Measurements from ENCODE around the gene TRMT1. TPM values are rescaled to one million over a fixed set of nuclear protein-coding genes. Genes with fewer than 3 reads are reported as not detected.

Gene TRMT1
- total and polyA plus RNA-seq, 2 experiments from 2014 or later = 88.6 to 90.1 TPM

DNA sequence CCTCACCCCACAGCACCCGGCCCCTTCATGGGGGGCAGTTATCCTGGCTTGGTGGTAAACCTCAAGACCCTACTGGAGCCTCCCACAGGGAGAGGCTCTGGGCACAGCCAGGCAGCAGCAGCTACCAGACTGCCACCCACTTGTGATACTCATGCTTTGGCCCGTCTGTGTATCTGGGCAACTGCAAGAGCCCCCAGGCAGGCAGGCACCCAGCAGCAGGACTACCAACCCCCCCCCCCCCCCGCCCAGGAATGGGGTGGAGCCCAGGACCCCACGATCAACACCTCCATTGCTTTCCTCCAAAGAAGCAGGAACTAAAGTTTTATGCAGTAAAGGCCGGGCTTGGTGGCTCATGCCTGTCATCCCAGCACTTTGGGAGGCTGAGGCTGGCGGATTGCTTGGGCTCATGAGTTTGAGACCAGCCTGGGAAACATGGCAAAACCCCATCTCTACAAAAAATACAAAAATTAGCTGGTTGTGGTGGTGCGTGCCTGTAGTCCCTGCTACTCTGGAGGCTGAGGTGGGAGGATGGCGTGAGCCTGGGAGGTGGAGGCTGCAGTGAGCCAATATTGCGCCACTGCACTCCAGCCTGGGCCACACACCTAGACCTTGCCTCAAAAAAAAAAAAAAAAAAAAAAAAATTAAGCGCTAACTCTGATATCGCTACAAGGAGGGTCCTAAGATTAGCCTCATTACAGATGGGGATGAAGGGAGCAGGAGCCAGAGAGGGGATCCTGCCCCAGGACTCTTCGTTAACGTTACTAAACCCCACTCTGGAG is 12.8 kb downstream of the TRMT1 start:
- Histone ChIP-seq H4K20me1 (replicated peaks; ENCODE audit: insufficient read depth) (peaks cover 4% of the 10 kb centered on the region; the same call in 1 of the 2 replicates), H2AFZ (no peak overlapping the region), H3K27ac (ENCODE audit: low read depth) (no peak overlapping the region), H3K4me3 (0 out of 2 replicates have a peak overlapping the region, but pooled peaks have one; percentile 56), H3K9me2 (ENCODE audit: insufficient read depth) (no peaks in the 10 kb centered on the region), H3K4me1 (ENCODE audit: insufficient read depth) (peaks cover 18% of the 10 kb centered on the region; the same call in 1 of the 2 replicates), H3K4me2 (peak overlapping the region; percentile 83), H3F3A (replicated peaks; ENCODE audit: low read depth) (peaks cover 15% of the 10 kb centered on the region), H3K79me2 (replicated peaks; ENCODE audit: insufficient read depth) (no peaks in the 10 kb centered on the region), H3K36me3 (ENCODE audit: insufficient read depth) (no peaks in the 10 kb centered on the region), H3K27me3 (ENCODE audit: insufficient read depth) (peaks cover 40% of the 10 kb centered on the region)
- H3K9me3 Mint-ChIP-seq = no peaks in the 10 kb centered on the region
- no peak for DNase-seq (ENCODE audit: low spot score)
- no peak overlapping the region for H3K4me3 Mint-ChIP-seq
- H3K4me1 Mint-ChIP-seq = peaks cover 5% of the 10 kb centered on the region; the same call in 2 of the 3 replicates
- ATAC-seq = no peak
- peaks cover 34% of the 10 kb centered on the region for H3K27me3 Mint-ChIP-seq (ENCODE audit: insufficient read depth, low read depth, poor library complexity)
- TF ChIP-seq CTCF (conservative IDR thresholded peaks at IDR 0.05; ENCODE audit: low read depth in 2 of 2) (no peak), JUNB (IDR thresholded peaks at IDR 0.05; ENCODE audit: unreplicated experiment) (no peak), ETS1 (IDR thresholded peaks at IDR 0.05) (no peak), NANOG (IDR thresholded peaks at IDR 0.05; ENCODE audit: borderline replicate concordance) (no peak), EZH2phosphoT487 (IDR thresholded peaks at IDR 0.05; ENCODE audit: unreplicated experiment) (no peak), EZH2 (IDR thresholded peaks at IDR 0.05; ENCODE audit: low read depth, unreplicated experiment) (no peak), CREB1 (CRISPR knock-in tag; IDR thresholded peaks at IDR 0.05; ENCODE audit: low read depth) (no peak), ZNF331 (CRISPR knock-in tag; IDR thresholded peaks at IDR 0.05; ENCODE audit: low read depth) (no peak), ZNF114 (CRISPR knock-in tag; IDR thresholded peaks at IDR 0.05) (no peak), POLR2AphosphoS5 (IDR thresholded peaks at IDR 0.05; ENCODE audit: low read depth) (no peak)
- TF ChIP-seq, protein P1, sequence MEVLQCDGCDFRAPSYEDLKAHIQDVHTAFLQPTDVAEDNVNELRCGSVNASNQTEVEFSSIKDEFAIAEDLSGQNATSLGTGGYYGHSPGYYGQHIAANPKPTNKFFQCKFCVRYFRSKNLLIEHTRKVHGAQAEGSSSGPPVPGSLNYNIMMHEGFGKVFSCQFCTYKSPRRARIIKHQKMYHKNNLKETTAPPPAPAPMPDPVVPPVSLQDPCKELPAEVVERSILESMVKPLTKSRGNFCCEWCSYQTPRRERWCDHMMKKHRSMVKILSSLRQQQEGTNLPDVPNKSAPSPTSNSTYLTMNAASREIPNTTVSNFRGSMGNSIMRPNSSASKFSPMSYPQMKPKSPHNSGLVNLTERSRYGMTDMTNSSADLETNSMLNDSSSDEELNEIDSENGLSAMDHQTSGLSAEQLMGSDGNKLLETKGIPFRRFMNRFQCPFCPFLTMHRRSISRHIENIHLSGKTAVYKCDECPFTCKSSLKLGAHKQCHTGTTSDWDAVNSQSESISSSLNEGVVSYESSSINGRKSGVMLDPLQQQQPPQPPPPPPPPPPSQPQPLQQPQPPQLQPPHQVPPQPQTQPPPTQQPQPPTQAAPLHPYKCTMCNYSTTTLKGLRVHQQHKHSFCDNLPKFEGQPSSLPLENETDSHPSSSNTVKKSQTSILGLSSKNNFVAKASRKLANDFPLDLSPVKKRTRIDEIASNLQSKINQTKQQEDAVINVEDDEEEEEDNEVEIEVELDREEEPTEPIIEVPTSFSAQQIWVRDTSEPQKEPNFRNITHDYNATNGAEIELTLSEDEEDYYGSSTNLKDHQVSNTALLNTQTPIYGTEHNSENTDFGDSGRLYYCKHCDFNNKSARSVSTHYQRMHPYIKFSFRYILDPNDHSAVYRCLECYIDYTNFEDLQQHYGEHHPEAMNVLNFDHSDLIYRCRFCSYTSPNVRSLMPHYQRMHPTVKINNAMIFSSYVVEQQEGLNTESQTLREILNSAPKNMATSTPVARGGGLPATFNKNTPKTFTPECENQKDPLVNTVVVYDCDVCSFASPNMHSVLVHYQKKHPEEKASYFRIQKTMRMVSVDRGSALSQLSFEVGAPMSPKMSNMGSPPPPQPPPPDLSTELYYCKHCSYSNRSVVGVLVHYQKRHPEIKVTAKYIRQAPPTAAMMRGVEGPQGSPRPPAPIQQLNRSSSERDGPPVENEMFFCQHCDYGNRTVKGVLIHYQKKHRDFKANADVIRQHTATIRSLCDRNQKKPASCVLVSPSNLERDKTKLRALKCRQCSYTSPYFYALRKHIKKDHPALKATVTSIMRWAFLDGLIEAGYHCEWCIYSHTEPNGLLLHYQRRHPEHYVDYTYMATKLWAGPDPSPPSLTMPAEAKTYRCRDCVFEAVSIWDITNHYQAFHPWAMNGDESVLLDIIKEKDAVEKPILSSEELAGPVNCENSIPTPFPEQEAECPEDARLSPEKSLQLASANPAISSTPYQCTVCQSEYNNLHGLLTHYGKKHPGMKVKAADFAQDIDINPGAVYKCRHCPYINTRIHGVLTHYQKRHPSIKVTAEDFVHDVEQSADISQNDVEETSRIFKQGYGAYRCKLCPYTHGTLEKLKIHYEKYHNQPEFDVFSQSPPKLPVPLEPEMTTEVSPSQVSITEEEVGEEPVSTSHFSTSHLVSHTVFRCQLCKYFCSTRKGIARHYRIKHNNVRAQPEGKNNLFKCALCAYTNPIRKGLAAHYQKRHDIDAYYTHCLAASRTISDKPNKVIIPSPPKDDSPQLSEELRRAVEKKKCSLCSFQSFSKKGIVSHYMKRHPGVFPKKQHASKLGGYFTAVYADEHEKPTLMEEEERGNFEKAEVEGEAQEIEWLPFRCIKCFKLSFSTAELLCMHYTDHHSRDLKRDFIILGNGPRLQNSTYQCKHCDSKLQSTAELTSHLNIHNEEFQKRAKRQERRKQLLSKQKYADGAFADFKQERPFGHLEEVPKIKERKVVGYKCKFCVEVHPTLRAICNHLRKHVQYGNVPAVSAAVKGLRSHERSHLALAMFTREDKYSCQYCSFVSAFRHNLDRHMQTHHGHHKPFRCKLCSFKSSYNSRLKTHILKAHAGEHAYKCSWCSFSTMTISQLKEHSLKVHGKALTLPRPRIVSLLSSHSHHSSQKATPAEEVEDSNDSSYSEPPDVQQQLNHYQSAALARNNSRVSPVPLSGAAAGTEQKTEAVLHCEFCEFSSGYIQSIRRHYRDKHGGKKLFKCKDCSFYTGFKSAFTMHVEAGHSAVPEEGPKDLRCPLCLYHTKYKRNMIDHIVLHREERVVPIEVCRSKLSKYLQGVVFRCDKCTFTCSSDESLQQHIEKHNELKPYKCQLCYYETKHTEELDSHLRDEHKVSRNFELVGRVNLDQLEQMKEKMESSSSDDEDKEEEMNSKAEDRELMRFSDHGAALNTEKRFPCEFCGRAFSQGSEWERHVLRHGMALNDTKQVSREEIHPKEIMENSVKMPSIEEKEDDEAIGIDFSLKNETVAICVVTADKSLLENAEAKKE (CRISPR knock-in tag; IDR thresholded peaks at IDR 0.05) = no peak
- TF ChIP-seq, protein P2, sequence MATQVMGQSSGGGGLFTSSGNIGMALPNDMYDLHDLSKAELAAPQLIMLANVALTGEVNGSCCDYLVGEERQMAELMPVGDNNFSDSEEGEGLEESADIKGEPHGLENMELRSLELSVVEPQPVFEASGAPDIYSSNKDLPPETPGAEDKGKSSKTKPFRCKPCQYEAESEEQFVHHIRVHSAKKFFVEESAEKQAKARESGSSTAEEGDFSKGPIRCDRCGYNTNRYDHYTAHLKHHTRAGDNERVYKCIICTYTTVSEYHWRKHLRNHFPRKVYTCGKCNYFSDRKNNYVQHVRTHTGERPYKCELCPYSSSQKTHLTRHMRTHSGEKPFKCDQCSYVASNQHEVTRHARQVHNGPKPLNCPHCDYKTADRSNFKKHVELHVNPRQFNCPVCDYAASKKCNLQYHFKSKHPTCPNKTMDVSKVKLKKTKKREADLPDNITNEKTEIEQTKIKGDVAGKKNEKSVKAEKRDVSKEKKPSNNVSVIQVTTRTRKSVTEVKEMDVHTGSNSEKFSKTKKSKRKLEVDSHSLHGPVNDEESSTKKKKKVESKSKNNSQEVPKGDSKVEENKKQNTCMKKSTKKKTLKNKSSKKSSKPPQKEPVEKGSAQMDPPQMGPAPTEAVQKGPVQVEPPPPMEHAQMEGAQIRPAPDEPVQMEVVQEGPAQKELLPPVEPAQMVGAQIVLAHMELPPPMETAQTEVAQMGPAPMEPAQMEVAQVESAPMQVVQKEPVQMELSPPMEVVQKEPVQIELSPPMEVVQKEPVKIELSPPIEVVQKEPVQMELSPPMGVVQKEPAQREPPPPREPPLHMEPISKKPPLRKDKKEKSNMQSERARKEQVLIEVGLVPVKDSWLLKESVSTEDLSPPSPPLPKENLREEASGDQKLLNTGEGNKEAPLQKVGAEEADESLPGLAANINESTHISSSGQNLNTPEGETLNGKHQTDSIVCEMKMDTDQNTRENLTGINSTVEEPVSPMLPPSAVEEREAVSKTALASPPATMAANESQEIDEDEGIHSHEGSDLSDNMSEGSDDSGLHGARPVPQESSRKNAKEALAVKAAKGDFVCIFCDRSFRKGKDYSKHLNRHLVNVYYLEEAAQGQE (IDR thresholded peaks at IDR 0.05; ENCODE audit: unreplicated experiment) = no peak
- peaks cover 7% of the 10 kb centered on the region for H3K36me3 Mint-ChIP-seq (ENCODE audit: low read depth)
- no peak overlapping the region for H3K27ac Mint-ChIP-seq

Data from GM23338 (cell line).